ENCODE results near the gene HSD11B2. TPM values are rescaled to one million over a fixed set of nuclear protein-coding genes. Genes with fewer than 3 reads are reported as not detected.

The HSD11B2 gene
- total RNA-seq, 1 donor from 2014 or later: 38.7 TPM

- no peak overlapping the region for H3K27ac Mint-ChIP-seq
- TF ChIP-seq, protein P1, sequence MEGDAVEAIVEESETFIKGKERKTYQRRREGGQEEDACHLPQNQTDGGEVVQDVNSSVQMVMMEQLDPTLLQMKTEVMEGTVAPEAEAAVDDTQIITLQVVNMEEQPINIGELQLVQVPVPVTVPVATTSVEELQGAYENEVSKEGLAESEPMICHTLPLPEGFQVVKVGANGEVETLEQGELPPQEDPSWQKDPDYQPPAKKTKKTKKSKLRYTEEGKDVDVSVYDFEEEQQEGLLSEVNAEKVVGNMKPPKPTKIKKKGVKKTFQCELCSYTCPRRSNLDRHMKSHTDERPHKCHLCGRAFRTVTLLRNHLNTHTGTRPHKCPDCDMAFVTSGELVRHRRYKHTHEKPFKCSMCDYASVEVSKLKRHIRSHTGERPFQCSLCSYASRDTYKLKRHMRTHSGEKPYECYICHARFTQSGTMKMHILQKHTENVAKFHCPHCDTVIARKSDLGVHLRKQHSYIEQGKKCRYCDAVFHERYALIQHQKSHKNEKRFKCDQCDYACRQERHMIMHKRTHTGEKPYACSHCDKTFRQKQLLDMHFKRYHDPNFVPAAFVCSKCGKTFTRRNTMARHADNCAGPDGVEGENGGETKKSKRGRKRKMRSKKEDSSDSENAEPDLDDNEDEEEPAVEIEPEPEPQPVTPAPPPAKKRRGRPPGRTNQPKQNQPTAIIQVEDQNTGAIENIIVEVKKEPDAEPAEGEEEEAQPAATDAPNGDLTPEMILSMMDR (IDR thresholded peaks at IDR 0.05; ENCODE audit: unreplicated experiment): no peak
- peaks cover 20% of the 10 kb centered on the region for H3K4me1 Mint-ChIP-seq (ENCODE audit: low read depth)
- H3K9me3 Mint-ChIP-seq (ENCODE audit: low read depth): no peaks in the 10 kb centered on the region
- no peaks in the 10 kb centered on the region for H3K27me3 Mint-ChIP-seq
- no peak overlapping the region for H3K4me3 Mint-ChIP-seq (ENCODE audit: low read depth)
- no peak for DNase-seq (ENCODE audit: low spot score, unreplicated experiment)
- H3K36me3 Mint-ChIP-seq (ENCODE audit: insufficient read depth): no peaks in the 10 kb centered on the region
Measured at GRCh38 chr16:67483731-67484525, 53.0 kb downstream of the HSD11B2 start.

GRCh38 chr16:67486805-67487204, 55.9 kb downstream of the HSD11B2 start:
- Mint-ChIP-seq H3K4me1 (ENCODE audit: low read depth) (peaks cover 16% of the 10 kb centered on the region), H3K4me3 (ENCODE audit: low read depth) (no peak overlapping the region), H3K27me3 (no peaks in the 10 kb centered on the region), H3K36me3 (ENCODE audit: insufficient read depth) (peaks cover 1% of the 10 kb centered on the region), H3K27ac (no peak overlapping the region), H3K9me3 (ENCODE audit: low read depth) (no peaks in the 10 kb centered on the region)
- no peak for DNase-seq (ENCODE audit: low spot score, unreplicated experiment)
- TF ChIP-seq, protein P1 (IDR thresholded peaks at IDR 0.05; ENCODE audit: unreplicated experiment): no peak

Other genes with a start within 250 kb of the HSD11B2 start
- 137 and 145 TPM in 2 replicates for gene MATCAP1, start 247.2 kb upstream of the HSD11B2 start, total RNA-seq
- not detected in 2 replicates for gene EXOC3L1, start 241.0 kb upstream of the HSD11B2 start, total RNA-seq
- gene E2F4, start 239.0 kb upstream of the HSD11B2 start, total RNA-seq: 82.1 and 82.8 TPM in 2 replicates
- gene ELMO3, start 232.0 kb upstream of the HSD11B2 start, total RNA-seq: 5.4 and 5.5 TPM in 2 replicates
- gene TMEM208, start 204.0 kb upstream of the HSD11B2 start, total RNA-seq: 33.4 and 36.3 TPM in 2 replicates
- 28.2 and 30.2 TPM in 2 replicates for gene FHOD1, start 183.6 kb upstream of the HSD11B2 start, total RNA-seq
- 3.4 and 3.9 TPM in 2 replicates for gene SLC9A5, start 182.1 kb upstream of the HSD11B2 start, total RNA-seq
- gene PLEKHG4, start 151.6 kb upstream of the HSD11B2 start, total RNA-seq: 3.3 and 3.8 TPM in 2 replicates
- gene KCTD19, start 104.4 kb upstream of the HSD11B2 start, total RNA-seq: 0.14 and 1.4 TPM in 2 replicates
- gene LRRC36, start 104.3 kb upstream of the HSD11B2 start, total RNA-seq: 1.6 and 2.3 TPM in 2 replicates
- gene TPPP3, start 37.6 kb upstream of the HSD11B2 start, total RNA-seq: 17.5 and 26.8 TPM in 2 replicates
- gene ZDHHC1, start 14.6 kb upstream of the HSD11B2 start, total RNA-seq: 16.5 and 17.0 TPM in 2 replicates
- gene ATP6V0D1, start 50.0 kb downstream of the HSD11B2 start, total RNA-seq: 65.3 and 67.5 TPM in 2 replicates
- not detected in 2 replicates for gene AGRP, start 52.4 kb downstream of the HSD11B2 start, total RNA-seq
- gene RIPOR1, start 97.7 kb downstream of the HSD11B2 start, total RNA-seq: 72.7 and 78.8 TPM in 2 replicates
- 67.8 and 69.8 TPM in 2 replicates for gene CTCF, start 131.4 kb downstream of the HSD11B2 start, total RNA-seq
- 11.8 and 14.2 TPM in 2 replicates for gene CARMIL2, start 214.0 kb downstream of the HSD11B2 start, total RNA-seq
- 32.7 and 34.7 TPM in 2 replicates for gene ACD, start 229.1 kb downstream of the HSD11B2 start, total RNA-seq
- 5.6 and 6.4 TPM in 2 replicates for gene PARD6A, start 229.8 kb downstream of the HSD11B2 start, total RNA-seq
- 25.1 and 26.1 TPM in 2 replicates for gene ENKD1, start 235.6 kb downstream of the HSD11B2 start, total RNA-seq
- 2.5 and 2.6 TPM in 2 replicates for gene C16orf86, start 235.7 kb downstream of the HSD11B2 start, total RNA-seq